NCI-H748 treated with DMSO at 0.1 percent for 48 hours (cell line): ENCODE measurements around the gene PPP4C.
A peak's percentile ranks its signal among the peaks of the same experiment; 100 is the strongest.
"Not testable (repeated sequence)": the region's sequence is repeated elsewhere in the genome, so short reads cannot be mapped to it uniquely, and the experiment has no call there.

Source experiments
- DNase-seq: peaks from one replicate; lab custom pipeline; 2025; lab: John Stamatoyannopoulos, UW

PPP4C gene

DNA sequence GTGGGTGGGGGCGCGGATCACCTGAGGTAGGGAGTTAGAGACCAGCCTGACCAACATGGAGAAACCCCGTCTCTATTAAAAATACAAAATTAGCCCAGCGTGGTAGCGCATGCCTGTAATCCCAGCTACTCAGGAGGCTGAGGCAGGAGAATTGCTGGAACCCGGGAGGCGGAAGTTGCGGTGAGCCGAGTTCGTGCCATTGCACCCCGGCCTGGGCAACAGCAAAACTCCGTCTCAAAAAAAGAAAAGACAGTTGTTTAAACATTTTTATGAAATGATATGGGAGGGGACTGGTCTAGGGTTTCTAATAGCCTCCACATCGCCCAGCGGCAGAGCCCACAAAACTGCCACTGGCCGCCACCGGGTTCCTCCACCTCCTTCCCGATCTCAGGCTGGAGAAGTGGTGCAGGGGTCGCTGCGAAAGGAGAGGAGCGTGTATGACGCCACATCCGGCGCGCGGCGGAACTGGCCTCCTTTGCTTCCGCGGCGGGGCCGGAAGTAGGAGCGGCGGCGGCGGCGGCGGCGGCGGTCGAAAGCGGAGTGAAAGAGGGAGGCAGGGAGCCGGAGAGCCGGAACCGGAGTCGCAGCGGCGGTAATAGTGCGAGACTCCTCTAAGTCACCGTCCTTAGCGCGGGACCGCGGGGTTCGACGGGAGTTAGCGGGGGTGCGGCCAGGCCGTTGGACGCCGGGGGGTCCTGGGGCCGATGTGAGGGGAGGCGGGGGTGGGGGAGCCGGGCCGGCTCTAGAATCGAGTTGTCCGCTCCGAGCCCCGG, at the start of gene PPP4C:
PPP4C (plus strand) TSS at position 492 of the 773 bp plus-strand sequence. CDS start 384 bp downstream, outside the sequence.
- DNase-seq, result peak; percentile 36

GRCh38 chr16:30026449-30026848, 49.3 kb upstream of the PPP4C start:
- DNase-seq, result no peak

GRCh38 chr16:30027588-30028437, 48.0 kb upstream of the PPP4C start:
- DNase-seq, result no peak

DNA sequence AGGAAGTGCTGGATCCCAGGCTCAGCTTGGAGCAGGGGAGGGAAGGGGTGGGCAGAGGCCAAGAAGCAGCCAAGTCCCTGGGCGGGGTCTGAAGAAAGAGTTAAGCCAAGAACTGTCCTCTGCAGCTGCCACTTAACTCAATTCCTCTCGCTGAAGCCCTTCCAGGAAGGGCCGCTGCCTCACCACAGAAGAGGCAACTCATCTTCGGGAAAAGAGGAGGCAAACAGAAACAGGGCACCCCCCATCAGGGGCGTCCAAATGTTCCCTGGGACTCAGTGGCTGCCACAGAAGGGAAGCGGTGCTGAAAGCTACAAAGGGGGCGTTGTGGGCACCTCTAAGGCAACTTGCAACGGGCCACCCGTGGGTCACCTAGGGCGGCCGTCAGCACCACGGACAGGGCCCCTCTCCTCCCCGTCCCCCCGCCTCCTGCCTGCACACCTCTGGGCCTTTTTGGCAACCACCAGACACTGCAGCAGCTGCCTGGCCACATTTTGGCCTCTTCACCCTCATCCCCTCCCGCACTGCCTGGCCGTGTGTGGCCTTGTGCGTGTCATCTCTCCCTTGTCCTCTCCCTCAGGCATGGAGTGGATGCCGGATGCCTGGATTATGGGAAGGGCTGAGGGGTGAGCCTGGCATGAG, 47.2 kb upstream of the PPP4C start:
- no peak for DNase-seq

GRCh38 chr16:30030011-30030685, 45.6 kb upstream of the PPP4C start:
- no peak for DNase-seq

DNA sequence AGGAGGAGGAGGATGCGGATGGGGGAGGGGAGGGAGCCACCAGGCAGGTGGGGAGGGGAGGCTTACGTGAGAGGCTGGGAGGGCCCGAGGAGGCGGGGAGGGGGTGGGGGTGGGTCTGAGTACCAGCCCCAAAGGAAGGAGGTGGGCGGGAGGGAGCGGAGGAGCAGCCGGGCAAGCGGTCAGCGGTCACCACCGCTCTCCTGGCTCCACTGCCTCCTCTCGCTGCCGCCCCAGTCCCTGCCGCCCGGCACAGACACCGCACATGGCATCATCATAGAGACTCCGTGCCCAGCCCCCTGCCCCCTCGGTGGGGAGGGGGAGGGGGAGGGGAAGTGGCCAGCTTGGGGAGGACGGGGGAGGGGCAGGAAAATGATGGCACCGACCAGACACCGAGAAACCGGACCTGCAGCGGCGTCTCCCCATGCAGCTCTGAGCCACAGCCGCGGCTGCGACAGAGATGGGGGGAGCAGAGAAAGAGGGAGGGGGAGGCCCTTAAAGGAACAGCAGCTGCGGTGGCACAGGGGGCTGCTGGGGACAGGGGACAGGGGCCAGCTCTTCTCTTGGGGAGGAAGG, 44.9 kb upstream of the PPP4C start, which contains the start of gene TLCD3B:
TLCD3B (minus strand) TSS at position 431 of the 573 bp plus-strand sequence. CDS start 744 bp downstream, outside the sequence.
- DNase-seq, result no peak

- no peak for DNase-seq
Observed at GRCh38 chr16:30031477-30031918, 44.3 kb upstream of the PPP4C start.

DNA sequence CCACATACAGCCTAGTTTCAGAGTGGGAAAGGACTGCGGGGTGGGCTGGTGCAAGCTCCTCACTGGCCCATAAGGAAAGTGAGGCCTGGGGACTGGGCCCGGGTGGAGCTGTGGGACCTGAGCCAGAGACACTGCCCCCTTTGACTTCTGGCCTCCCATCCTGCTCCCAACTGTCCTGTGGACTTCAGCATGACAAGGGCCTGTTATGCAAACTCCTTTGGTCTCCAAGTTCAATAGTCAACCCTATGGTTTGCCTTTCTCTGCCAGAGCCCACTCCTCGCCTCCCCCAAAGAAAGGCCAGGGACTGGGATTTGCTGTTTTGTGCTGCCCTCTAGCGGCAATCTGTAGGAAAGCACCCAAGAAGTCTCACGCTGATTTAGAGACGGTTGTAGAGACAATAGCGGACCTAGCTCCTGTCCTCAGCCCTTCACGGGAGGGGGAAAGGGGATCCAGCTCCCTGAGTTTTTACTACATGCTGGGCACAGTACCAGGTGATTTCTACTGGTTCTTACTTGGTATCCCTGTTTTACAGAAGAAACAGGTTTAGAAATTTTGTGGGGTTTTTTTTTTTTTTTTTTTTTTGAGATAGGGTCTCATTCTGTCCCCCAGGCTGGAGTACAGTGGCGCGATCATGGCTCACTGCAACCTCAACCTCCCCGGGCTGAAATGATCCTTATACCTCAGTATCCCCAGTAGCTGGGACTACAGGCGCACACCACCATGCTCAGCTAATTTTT, 43.5 kb upstream of the PPP4C start:
- DNase-seq, result peak; percentile 69

DNA sequence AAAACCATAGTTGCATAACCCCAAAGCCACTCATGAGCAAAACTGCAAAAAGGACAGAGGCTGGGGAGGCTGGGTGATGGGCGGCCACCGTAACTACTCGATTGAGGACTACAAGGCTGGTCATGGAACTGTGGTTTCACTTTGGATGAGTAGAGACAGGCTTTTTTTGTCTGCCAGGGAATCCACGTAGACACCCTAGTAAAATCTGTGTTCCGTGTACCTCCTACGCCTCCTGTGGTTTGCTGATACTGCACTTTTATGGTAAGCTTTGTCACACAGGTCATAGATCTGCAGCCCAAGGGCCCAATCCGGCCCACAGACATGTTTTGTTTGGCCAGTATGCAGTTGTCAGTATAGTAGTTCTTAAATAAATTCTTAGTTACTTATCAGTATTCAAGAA, 42.5 kb upstream of the PPP4C start:
- DNase-seq, result no peak

DNA sequence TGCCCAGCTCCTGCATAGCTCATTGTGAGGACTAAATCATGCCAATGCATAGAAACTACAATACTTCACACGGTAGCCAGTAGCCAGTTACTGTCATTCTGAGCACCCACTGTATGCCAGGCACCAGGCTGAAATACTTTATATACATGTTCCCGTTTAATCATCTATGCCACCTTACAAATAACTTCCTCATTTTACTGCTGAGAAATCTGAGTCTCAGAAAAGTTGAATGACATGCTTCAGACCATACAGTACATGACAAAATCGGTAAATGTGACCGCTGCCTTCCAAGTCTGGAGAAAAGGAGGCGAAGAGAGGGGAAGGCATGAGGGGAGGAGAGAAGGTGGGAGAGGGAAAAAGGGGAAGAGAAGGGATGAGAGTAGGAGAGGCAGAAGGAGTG, 35.6 kb upstream of the PPP4C start:
- no peak for DNase-seq

DNA sequence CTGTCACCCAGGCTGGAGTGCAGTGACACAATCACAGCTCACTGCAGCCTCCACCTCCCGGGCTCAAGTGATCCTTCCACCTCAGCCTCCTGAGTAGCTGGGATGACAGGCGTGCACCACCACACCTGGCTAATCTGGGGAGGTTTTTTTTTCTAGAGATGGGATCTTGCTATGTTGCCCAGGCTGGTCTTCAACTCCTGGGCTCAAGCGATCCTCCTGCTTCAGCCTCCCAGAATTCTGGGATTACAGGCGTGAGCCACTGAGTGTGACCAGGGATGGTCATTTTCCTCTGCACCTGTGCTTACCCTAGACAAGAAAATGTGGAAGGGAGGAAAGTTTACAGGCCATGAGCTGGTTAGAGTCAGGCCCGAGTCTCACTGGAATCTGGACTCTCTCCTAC, 35.1 kb upstream of the PPP4C start:
- not testable (repeated sequence) for DNase-seq

GRCh38 chr16:30041841-30042240, 34.0 kb upstream of the PPP4C start:
- DNase-seq, result no peak

GRCh38 chr16:30046178-30046577, 29.6 kb upstream of the PPP4C start:
- no peak for DNase-seq

DNA sequence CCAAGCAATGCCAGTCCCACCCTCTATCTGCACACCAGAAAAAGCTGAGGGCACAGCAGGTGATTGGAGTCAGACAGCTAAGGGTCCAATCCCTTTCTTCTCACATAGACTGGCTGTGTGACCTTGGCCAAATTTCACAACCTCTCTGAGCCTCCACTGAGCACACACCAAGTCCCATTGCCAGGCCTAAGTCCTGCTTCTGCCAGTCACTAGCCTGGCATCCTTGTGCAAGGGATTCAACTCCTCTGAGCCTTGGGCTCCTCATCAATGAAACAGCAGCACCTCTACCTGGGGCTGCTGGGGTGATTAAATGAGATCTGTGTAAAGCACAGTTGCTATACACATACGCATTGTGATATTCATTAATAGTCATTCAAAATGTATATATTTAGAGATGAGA, 29.2 kb upstream of the PPP4C start:
- DNase-seq, result no peak

DNA sequence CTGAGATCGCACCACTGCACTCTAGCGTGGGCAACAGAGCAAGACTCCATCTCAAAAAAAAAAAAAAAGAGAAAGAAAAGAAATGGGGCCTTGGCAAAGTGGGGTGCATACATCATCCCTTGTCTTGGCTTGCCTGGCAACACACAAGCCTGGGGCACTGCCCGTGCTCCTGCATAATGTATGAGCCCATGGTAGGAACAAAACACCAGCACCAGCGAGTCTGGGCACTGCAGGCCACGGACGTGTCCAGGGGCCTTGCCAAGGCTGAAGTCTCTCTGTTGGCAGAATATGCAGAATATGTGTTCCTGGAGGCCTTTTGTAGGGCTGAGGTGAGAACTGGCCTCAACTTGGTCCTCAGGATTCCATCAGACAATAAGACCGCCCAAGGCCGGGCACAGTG, 25.9 kb upstream of the PPP4C start:
- DNase-seq, result no peak

DNA sequence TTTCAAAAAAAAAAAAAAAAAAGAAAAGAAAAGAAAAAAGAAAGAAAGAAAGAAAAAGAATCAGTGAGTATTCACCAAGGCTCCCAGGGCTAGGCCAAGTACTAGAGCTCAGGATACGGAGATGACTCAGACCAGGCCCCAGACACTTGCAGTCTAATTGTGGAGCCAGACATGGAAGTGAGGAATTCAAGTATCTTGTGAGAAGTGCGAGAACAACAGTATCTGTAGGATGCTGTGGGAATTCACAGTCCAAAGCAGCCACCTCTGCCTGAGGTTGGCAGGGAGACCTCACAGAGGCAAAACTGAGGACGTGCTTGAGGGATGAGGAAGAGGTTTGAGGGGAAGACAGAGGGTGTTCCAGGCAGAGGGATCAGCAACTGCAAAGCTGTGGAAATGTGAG, 24.3 kb upstream of the PPP4C start:
- no peak for DNase-seq

- DNase-seq, result peak; percentile 71
Observed at GRCh38 chr16:30052671-30053372, 23.0 kb upstream of the PPP4C start.

- DNase-seq, result no peak
Observed at GRCh38 chr16:30053376-30054015, 22.3 kb upstream of the PPP4C start.

DNA sequence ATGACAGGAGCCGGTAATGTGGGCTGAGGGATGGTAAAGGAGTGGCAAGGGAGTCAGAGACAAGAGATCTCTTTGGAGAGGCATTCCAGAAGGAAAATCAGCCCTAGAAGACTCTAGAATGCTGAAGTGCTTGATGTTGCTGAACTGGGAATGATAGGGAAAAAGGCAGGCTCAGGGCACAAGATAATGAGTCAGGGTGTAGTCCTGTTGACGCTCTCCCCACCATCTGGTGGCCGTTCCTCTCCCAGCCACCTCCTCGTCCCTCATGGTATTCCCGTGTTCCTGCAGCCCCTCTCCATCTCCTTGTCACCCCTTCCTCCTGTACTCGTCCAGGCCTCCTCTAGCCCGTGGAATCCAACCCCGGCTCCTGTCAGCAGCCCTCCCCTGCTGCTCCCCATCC, 21.3 kb upstream of the PPP4C start:
- no peak for DNase-seq
